B cell (primary cell): Measurements from ENCODE around the gene KRTAP2-2.

Experiments used
- EZH2 ChIP-seq: IDR thresholded peaks from 2 replicates; pipeline ENCODE4 v1.6.1; 2012; ENCODE audit warnings: borderline replicate concordance, low read depth, mild to moderate bottlenecking, moderate library complexity, low read length; ENCODE audit not compliant: insufficient read depth, poor library complexity, severe bottlenecking
- TF ChIP-seq, protein P1 (sequence below): fragments of 200-600 bp; IDR thresholded peaks from one replicate; pipeline ENCODE4 v1.8.0; 2022; ENCODE audit warnings: antibody characterized with exemption, mild to moderate bottlenecking

DNA sequence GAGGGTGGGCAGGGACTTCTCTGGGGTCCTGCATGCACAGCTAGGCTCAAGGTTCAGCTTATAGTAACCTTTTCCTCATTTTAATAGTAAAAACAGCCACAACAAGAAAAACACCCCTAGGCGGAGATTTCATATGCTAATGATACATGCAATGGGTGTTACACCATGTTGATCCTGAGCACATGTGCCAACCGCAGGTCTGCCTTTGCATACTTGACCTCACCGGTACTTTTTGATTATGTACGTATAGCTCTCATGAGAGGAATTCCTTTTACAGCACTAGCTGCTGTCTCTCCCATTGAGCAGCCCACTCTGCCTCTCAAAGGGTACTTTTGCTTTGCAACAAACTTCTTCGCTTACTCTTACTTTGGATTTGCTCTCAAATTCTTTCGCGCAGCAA lies 41.0 kb upstream of the KRTAP2-2 start:
- TF ChIP-seq, protein P1, sequence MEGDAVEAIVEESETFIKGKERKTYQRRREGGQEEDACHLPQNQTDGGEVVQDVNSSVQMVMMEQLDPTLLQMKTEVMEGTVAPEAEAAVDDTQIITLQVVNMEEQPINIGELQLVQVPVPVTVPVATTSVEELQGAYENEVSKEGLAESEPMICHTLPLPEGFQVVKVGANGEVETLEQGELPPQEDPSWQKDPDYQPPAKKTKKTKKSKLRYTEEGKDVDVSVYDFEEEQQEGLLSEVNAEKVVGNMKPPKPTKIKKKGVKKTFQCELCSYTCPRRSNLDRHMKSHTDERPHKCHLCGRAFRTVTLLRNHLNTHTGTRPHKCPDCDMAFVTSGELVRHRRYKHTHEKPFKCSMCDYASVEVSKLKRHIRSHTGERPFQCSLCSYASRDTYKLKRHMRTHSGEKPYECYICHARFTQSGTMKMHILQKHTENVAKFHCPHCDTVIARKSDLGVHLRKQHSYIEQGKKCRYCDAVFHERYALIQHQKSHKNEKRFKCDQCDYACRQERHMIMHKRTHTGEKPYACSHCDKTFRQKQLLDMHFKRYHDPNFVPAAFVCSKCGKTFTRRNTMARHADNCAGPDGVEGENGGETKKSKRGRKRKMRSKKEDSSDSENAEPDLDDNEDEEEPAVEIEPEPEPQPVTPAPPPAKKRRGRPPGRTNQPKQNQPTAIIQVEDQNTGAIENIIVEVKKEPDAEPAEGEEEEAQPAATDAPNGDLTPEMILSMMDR, result no peak
- no peak for TF ChIP-seq EZH2
